COLO668 (cell line): Measurements from ENCODE around the gene ZNF334.

ENCODE experiments used
- DNase-seq: peaks from one replicate; lab custom pipeline; 2025; ENCODE audit not compliant: unreplicated experiment; lab: John Stamatoyannopoulos, UW

Gene ZNF334

DNA sequence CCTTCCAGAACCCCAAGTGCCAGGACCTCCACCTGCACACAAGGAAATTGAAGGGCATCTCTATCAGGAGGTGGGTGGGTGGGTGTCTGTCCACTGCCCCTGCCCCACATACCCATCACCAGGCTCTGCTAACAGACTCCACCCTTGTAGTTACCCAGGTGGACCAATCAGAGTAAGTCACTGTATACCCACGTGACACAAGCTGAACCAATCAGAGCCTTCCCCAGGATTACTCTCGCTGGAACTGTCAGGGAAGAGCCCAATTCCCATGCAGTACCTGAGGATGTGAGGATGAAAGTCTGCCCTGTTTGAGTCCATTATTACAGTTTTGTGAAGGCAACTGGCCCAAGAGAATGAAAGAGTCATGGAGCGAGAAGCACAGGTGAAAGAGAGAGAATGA lies 32.9 kb upstream of the ZNF334 start:
- DNase-seq = no peak

DNA sequence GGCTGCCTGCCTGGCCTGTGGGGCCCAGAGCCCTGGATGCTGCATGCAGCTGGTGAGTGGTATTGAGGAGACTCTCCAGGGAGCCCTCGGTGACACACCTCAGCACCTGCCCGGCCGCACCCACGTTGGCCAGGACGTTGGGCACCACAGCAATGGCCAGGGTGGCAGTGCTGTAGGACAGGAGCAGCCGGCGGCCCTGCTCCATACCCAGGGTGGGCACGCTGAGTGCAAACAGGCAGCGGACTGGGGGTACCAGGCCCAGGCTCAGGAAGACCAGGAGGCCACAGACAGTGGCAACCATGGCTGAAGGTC lies 32.4 kb upstream of the ZNF334 start:
- no peak for DNase-seq

DNA sequence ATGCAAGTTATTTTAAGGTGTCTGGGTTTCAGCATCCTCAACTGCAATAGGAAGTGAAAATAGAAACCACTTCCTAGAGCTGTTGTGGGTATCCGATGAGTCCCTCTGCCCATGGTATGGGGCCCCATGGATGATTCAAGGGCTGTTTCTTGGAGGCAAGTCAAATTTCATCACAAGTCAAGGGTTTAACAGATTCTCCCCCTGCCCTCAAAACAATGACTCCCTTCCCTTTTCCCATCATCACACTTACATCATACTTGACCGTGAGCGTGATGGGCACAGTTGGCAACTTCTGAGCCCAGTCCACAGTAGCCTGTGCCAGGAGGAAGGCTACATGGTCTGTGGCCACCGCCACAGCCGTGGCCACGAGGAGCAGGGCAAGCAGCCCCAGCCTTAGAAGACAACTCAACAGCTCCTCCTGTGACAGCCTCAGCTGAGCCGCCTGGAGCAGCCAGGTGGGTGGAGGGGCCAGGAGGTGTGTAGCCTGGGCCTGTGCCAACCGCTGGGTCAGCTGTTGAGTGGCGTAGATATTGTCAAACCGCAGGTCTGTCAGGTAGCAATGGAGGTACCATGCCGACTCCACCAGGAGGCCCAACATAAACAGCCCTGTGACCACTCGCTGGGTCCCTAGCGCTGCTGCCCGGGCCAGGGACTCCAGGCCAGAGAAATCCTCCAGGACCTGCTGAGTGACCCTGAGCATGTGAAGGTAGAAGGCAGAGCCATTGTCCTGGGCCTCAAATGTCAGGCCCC lies 31.9 kb upstream of the ZNF334 start:
- peak; percentile 12 for DNase-seq

GRCh38 chr20:46544576-46544975 lies 31.2 kb upstream of the ZNF334 start:
- no peak for DNase-seq

DNA sequence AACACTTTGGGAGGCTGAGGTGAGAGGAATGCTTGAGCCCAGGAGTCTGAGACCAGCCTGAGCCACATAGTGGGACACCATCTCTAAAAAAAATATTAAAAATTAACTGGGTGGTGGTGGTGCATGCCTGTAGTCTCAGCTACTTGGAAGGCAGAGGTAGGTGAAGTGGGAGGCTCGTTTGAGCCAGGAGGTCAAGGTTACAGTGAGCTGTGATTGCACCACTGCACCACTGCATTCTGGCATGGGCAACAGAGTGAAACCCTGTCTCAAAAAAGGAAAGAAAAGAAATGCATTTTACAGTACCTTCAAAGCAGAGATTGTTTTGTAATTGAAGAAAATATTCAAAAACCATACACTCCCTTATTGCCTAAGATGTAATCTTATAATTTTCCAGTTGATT lies 30.6 kb upstream of the ZNF334 start:
- DNase-seq = no peak

GRCh38 chr20:46543033-46543432 lies 29.7 kb upstream of the ZNF334 start:
- DNase-seq = no peak

GRCh38 chr20:46541229-46541935 lies 28.0 kb upstream of the ZNF334 start:
- no peak for DNase-seq

GRCh38 chr20:46539113-46539512 lies 25.8 kb upstream of the ZNF334 start:
- DNase-seq = no peak

DNA sequence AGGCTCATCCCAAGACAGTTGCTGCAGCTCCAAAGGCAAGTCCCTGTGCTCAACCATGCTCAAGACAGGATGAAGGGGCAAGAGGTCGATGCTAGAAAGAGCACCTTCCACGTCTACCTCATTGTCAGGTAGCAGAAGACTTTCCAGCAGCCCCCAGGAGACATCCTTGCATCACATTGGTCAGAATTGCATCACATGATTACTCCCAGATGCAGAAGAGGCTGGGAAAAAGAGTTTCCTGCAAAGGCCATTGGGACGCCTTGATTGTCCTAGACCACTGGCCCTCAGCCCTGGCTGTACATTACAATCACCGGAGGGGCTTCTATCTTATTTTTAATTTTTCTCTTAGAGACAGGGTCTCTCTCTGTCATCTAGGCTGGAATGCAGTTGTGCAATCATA lies 17.3 kb upstream of the ZNF334 start:
- no peak for DNase-seq

- no peak for DNase-seq
Measured at GRCh38 chr20:46523696-46524328, 10.5 kb upstream of the ZNF334 start.

DNA sequence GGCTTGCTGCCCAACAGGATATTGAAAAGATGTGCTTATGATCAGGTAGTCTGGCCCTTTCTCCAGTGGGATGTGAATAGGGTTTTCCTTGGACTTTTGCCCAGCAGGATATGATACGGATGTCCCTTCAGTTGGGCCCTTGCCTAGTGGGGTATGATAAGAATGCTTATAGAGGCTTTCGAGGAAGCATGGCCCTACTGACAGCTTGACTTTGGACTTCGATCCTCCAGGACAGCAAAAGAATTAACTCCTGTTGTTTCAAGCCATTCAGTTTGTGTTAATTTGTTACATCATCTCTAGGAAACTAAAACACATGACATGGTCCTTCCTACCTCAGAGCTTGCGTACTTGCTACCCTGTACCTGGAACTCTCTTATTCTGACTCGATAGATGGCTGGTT lies 9.7 kb upstream of the ZNF334 start:
- no peak for DNase-seq

GRCh38 chr20:46520976-46521579 lies 7.7 kb upstream of the ZNF334 start:
- DNase-seq = peak; percentile 54

GRCh38 chr20:46520540-46520939 lies 7.2 kb upstream of the ZNF334 start:
- no peak for DNase-seq

DNA sequence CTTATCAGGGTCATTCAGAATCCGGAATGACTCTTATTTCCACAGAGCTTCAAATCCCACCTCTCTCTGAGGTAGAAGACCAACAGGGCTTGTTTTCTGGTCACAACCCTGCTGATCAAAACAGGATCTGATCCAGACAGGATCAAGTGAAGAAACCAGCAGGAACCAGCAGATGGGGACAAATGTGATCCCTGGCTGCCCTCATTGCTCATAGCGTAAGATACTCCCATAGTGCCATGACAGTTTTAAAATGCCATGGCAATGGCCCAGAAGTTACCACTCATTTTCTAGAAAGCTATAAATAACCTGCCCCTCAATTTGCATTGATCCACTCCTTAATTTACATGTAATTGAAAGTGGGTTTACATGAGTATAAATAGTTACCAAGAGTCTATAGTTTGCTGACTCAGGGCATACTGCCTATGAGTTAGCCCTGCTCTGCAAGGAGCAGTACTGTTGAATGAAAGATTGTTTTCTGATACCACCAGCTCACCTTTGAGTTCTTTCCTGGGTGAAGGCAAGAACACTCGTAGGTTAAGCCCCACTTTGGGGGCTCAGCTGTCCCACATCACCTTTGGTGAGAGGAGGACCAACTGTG lies 6.2 kb upstream of the ZNF334 start:
- no peak for DNase-seq

DNA sequence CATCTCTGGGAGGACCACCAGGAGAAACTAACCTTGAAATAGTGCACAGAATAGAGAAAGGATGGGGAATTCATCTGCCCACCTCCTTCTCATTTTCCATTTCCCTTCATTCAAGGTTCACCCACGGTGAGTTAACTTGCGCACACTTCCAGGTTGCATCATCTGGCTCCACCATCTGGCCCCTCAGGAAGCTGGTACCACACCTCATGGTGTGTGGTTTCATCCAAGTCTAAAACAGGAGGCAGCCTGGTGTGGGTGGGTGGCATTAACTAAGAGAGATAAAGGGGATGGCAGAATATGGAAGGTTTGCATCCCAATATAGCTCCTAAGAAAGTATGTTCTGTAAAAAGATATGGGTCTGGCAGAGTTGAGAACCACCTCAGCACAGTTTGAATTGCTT lies 3.8 kb downstream of the ZNF334 start:
- no peak for DNase-seq

DNA sequence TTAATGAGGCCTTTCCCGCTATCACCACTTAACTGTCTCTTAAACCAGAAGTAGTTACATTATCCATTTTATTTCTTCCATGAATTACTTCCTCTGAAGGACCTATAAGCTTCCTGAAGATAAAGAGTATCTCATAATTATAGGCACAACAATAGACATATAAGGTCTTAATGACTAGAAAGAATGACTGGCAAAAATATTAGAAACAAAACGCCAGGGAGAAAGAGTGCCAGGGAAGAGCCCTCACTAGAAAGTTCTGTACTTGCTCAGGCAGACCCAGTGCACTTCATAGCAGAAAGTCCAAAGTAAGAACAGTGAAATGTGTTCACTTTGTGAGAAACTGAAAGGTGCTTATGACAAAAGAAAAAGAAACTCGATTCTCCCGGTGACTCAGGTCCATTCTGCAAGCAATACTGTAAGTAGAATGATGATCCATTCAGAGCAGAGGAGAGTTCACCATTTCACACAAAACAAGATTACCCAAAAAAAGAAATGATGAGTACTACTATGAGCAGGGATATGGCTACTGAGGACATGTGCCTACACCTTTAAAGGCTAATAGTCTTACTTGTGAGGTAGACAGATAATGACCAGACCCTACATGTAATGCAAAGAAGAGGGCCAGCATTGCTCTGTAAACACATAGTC lies 5.5 kb downstream of the ZNF334 start:
- no peak for DNase-seq

GRCh38 chr20:46505506-46505905 lies 7.9 kb downstream of the ZNF334 start:
- no peak for DNase-seq

- no peak for DNase-seq
Measured at GRCh38 chr20:46501961-46502360, 11.4 kb downstream of the ZNF334 start.

GRCh38 chr20:46501337-46501942 lies 11.9 kb downstream of the ZNF334 start:
- no peak for DNase-seq

DNA sequence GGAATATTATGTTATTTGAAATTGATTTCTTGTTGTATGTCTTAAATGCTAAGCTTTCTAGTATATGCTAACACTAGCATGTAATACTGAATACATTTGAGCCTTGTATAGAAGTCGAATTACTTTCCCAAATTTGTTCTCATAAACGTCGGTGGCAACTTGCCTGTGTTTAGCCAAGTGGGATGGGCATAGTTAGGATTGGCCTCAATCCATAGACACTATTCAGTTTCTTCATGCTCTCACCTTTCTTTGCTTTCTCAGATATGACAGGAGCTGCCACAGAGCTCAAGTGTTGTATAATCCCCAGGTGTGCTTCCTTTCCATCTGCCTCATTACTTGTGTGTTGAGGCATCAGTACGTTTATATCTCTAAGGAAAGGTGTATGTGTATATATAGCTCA lies 19.3 kb downstream of the ZNF334 start:
- no peak for DNase-seq

DNA sequence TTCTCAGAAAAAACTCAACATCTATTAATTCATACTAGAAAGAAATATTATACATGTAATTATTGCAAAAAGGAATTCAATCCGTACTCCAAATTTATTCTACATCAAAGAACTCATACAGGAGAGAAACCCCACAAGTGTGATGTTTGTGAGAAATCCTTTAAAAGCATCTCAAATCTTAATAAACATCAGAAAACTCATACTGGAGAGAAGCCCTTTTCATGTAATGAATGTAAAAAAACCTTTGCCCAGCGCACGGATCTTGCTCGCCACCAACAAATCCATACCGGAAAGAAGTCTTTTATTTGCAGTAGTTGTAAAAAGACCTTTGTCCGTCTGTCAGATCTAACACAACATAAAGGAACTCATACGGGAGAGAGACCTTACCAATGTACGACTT lies 22.0 kb downstream of the ZNF334 start:
- no peak for DNase-seq
